ENCODE data around the gene SMTN. TPM values are rescaled to one million over a fixed set of nuclear protein-coding genes. Genes with fewer than 3 reads are reported as not detected.

SMTN gene
- total and polyA plus RNA-seq, 9 of the 15 experiments (the other 6 are each of a cell fraction or from before 2014, with no cell fraction given): 2.5 to 41.1 (median 16.1) TPM

DNA sequence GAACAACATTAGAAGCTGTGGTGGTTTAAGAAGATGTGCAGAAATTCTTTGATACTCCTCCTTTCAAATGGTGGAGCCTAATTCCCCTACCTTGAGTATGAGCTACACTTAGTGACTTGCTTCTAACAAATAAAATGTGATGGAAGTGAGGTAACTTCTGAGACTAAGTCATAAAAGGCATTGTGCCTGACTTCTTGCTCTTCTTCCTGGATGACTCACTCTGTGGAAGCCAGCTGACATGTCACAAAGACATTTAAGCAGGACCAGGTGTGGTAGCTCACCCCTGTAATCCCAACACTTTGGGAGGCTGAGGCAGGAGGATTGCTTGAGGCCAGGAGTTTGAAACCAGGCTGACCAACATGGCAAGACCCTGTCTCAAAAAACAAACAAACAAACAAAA is 63.1 kb downstream of the SMTN start:
- no peak for ATAC-seq
- H3K4me2 ChIP-seq (ENCODE audit: insufficient read depth, low read length): no peak overlapping the region
- H3K27ac ChIP-seq (ENCODE audit: extremely low read depth, low read depth, low read length): no peak overlapping the region
- H3K9me1 ChIP-seq (ENCODE audit: control insufficient read depth, insufficient read depth, low read length): no peaks in the 10 kb centered on the region
- intact Hi-C loops (cut with micrococcal nuclease): no loop called here
- H3K9me3 ChIP-seq (replicated peaks; ENCODE audit: control insufficient read depth, insufficient read depth, low read depth, low read length): no peaks in the 10 kb centered on the region
- FAIRE-seq: no peak
- CTCF ChIA-PET (ENCODE audit: low intra/inter-chr PET ratio): interaction anchor here (0.5 kb wide), 1 partner anchor 19 kb away, joined by 5 read pairs; no protein-coding TSS in a partner anchor
- H3K4me1 ChIP-seq (replicated peaks in 1 of 2; ENCODE audit: control insufficient read depth in 2 of 2, insufficient read depth in 2 of 2, low read length in 2 of 2): peaks cover 0 to 13% of the 10 kb centered on the region in 2 experiments; a peak in 3 of 5 replicates
- no peaks in the 10 kb centered on the region; a peak in 1 of 5 replicates for H3K27me3 ChIP-seq (ENCODE audit: control insufficient read depth in 2 of 2, insufficient read depth in 2 of 2, low read length in 2 of 2)
- H3K4me3 ChIP-seq: no peak overlapping the region
- no peak overlapping the region for H2AFZ ChIP-seq (ENCODE audit: low read depth, low read length)
- in situ Hi-C loops (cut with MboI): loop anchor here (5.0 kb wide), 1 partner anchor 42 kb away; no protein-coding TSS in a partner anchor
- no TSS peak for BruUV-seq (replicated peaks)
- no peak for DNase-seq (ENCODE audit: extremely low read depth in 1 of 4, low spot score in 3 of 4)
- H3K79me2 ChIP-seq (ENCODE audit: control insufficient read depth, insufficient read depth, low read length): no peaks in the 10 kb centered on the region
- POLR2A ChIA-PET: interaction anchor here (0.7 kb wide), 1 partner anchor 20 kb away, joined by 3 read pairs; no protein-coding TSS in a partner anchor
- H3K9ac ChIP-seq (ENCODE audit: insufficient read depth in 1 of 2, low read depth in 2 of 2, low read length in 2 of 2): no peak overlapping the region
- no peaks in the 10 kb centered on the region for H3K36me3 ChIP-seq (ENCODE audit: control insufficient read depth, insufficient read depth, low read length)
- H4K20me1 ChIP-seq (replicated peaks; ENCODE audit: control insufficient read depth, insufficient read depth, low read length): no peaks in the 10 kb centered on the region
- TF ChIP-seq ZNF217 (CRISPR knock-in tag; IDR thresholded peaks at IDR 0.05): no peak
- TF ChIP-seq, protein P1, sequence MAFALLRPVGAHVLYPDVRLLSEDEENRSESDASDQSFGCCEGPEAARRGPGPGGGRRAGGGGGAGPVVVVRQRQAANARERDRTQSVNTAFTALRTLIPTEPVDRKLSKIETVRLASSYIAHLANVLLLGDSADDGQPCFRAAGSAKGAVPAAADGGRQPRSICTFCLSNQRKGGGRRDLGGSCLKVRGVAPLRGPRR (CRISPR knock-in tag; IDR thresholded peaks at IDR 0.05): no peak
- TF ChIP-seq FOSL1 (tag; conservative IDR thresholded peaks at IDR 0.05): peak; percentile 67
- no peak for TF ChIP-seq FIP1L1 (IDR thresholded peaks at IDR 0.05; ENCODE audit: low read depth, low read length, poor library complexity, severe bottlenecking)
- TF ChIP-seq CBFA2T2 (conservative IDR thresholded peaks at IDR 0.05): no peak
- TF ChIP-seq, protein P2, sequence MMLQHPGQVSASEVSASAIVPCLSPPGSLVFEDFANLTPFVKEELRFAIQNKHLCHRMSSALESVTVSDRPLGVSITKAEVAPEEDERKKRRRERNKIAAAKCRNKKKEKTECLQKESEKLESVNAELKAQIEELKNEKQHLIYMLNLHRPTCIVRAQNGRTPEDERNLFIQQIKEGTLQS (IDR thresholded peaks at IDR 0.05): peak; percentile 61
- TF ChIP-seq, protein P2 (CRISPR knock-in tag; conservative IDR thresholded peaks at IDR 0.05): no peak
- TF ChIP-seq SRSF1 (IDR thresholded peaks at IDR 0.05; ENCODE audit: low read depth, low read length): no peak
- TF ChIP-seq, protein P3, sequence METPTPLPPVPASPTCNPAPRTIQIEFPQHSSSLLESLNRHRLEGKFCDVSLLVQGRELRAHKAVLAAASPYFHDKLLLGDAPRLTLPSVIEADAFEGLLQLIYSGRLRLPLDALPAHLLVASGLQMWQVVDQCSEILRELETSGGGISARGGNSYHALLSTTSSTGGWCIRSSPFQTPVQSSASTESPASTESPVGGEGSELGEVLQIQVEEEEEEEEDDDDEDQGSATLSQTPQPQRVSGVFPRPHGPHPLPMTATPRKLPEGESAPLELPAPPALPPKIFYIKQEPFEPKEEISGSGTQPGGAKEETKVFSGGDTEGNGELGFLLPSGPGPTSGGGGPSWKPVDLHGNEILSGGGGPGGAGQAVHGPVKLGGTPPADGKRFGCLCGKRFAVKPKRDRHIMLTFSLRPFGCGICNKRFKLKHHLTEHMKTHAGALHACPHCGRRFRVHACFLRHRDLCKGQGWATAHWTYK (CRISPR knock-in tag; IDR thresholded peaks at IDR 0.05): no peak
- TF ChIP-seq, protein P4, sequence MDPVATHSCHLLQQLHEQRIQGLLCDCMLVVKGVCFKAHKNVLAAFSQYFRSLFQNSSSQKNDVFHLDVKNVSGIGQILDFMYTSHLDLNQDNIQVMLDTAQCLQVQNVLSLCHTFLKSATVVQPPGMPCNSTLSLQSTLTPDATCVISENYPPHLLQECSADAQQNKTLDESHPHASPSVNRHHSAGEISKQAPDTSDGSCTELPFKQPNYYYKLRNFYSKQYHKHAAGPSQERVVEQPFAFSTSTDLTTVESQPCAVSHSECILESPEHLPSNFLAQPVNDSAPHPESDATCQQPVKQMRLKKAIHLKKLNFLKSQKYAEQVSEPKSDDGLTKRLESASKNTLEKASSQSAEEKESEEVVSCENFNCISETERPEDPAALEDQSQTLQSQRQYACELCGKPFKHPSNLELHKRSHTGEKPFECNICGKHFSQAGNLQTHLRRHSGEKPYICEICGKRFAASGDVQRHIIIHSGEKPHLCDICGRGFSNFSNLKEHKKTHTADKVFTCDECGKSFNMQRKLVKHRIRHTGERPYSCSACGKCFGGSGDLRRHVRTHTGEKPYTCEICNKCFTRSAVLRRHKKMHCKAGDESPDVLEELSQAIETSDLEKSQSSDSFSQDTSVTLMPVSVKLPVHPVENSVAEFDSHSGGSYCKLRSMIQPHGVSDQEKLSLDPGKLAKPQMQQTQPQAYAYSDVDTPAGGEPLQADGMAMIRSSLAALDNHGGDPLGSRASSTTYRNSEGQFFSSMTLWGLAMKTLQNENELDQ (CRISPR knock-in tag; IDR thresholded peaks at IDR 0.05; ENCODE audit: borderline replicate concordance): no peak
- TF ChIP-seq, protein P5, sequence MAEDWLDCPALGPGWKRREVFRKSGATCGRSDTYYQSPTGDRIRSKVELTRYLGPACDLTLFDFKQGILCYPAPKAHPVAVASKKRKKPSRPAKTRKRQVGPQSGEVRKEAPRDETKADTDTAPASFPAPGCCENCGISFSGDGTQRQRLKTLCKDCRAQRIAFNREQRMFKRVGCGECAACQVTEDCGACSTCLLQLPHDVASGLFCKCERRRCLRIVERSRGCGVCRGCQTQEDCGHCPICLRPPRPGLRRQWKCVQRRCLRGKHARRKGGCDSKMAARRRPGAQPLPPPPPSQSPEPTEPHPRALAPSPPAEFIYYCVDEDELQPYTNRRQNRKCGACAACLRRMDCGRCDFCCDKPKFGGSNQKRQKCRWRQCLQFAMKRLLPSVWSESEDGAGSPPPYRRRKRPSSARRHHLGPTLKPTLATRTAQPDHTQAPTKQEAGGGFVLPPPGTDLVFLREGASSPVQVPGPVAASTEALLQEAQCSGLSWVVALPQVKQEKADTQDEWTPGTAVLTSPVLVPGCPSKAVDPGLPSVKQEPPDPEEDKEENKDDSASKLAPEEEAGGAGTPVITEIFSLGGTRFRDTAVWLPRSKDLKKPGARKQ (CRISPR knock-in tag; IDR thresholded peaks at IDR 0.05): no peak
- no peak for TF ChIP-seq CSDE1 (IDR thresholded peaks at IDR 0.05)
- no peak for TF ChIP-seq E2F3 (CRISPR knock-in tag; IDR thresholded peaks at IDR 0.05)
- no peak for TF ChIP-seq CXXC5 (CRISPR knock-in tag; IDR thresholded peaks at IDR 0.05)
- TF ChIP-seq SOX6 (IDR thresholded peaks at IDR 0.05): no peak
- no peak for TF ChIP-seq GABPB1 (CRISPR knock-in tag; IDR thresholded peaks at IDR 0.05)
- TF ChIP-seq ZNF785 (CRISPR knock-in tag; IDR thresholded peaks at IDR 0.05): no peak

Measured in K562 (cell line).